ENCODE measurements around the gene MBOAT1.

MBOAT1 gene

GRCh38 chr6:20109526-20109925 lies 102.7 kb downstream of the MBOAT1 start:
- no peak for TF ChIP-seq ZNF274 (IDR thresholded peaks at IDR 0.05; ENCODE audit: low read depth, low read length)
- no peak overlapping the region for H3K4me3 ChIP-seq (ENCODE audit: low read length)

DNA sequence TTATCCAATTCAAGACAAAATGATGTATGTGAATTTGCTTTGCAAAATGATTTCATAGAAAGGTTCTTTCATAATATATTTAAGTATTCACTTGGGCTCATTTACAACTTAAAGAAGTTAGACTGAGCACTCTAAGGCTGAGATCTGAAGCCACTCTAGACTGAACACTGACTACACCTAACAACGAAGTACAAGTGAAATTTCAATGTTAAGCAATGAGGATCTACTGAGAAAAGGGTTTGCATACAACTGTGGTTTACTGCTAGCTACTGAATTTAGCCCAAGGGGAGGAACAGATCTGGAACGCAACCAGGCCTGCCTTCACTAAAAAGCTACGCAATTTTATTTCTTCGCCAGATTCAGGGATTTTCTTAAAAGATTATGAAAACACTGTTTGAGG lies 106.4 kb downstream of the MBOAT1 start:
- H3K4me3 ChIP-seq (ENCODE audit: low read length) = no peak overlapping the region
- TF ChIP-seq ZNF274 (IDR thresholded peaks at IDR 0.05; ENCODE audit: low read depth, low read length) = no peak

- no peak for TF ChIP-seq ZNF274 (IDR thresholded peaks at IDR 0.05; ENCODE audit: low read depth, low read length)
These were observed 107.6 kb downstream of the MBOAT1 start for GRCh38 chr6:20104696-20105095.

DNA sequence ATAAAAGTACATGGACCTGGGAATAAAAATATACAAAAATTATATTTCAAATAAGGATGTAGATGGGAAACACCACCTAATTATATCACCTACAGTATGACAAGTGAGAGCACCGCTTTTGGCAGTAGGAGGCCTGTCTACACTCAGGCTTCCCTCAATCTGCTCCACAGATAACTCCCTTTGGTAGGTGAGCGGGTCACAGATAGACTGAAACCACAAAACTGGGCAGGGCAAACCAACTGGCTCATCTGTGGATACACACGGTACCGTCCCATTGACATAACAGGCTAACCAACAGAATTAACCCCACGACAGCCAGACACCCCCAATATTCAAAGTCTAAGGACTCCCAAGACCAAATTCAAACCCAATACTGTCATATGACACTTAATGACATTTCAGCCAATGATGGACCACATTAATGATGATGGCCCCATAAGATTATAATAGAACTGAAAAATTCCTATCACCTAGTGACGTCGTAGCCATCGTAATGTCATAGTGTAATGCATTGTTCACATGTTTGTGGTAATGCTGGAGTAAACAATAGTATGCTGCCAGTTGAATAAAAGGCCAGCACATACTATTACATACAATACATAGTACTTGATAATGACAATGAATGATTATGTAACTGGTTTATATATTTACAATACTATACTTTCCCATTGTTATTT lies 109.7 kb downstream of the MBOAT1 start:
- no peak for TF ChIP-seq ZNF274 (IDR thresholded peaks at IDR 0.05; ENCODE audit: low read depth, low read length)

More at GRCh38 chr6:20104696-20105095, 107.6 kb downstream of the MBOAT1 start:
- H3K4me3 ChIP-seq (ENCODE audit: low read length) = no peak overlapping the region

DNA sequence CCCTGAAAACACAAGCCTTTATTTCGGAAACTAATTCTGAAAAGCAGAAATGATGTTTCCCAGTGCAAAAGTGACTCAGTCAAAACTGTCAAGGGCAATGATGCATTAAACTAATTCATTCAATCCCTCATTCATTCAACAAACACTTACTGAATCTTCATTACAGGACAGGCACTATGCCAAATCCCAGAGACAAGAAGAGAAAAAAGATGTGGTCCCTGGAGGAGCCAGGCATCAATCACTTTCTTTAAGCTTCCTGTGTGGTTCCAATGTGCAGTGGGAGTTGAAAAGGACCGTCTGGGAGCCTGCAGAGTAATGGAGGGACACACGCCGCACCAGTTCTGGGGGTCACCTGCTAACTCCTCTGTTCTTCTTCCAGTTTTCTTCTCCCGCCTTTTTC lies 113.1 kb downstream of the MBOAT1 start:
- TF ChIP-seq ZNF274 (IDR thresholded peaks at IDR 0.05; ENCODE audit: low read depth, low read length) = no peak
- no peak overlapping the region for H3K4me3 ChIP-seq (ENCODE audit: low read length)

More for the DNA sequence above, 109.7 kb downstream of the MBOAT1 start:
- no peak overlapping the region for H3K4me3 ChIP-seq (ENCODE audit: low read length)

GRCh38 chr6:20098267-20098876 lies 113.9 kb downstream of the MBOAT1 start:
- TF ChIP-seq ZNF274 (IDR thresholded peaks at IDR 0.05; ENCODE audit: low read depth, low read length) = no peak
- H3K4me3 ChIP-seq (ENCODE audit: low read length) = no peak overlapping the region

DNA sequence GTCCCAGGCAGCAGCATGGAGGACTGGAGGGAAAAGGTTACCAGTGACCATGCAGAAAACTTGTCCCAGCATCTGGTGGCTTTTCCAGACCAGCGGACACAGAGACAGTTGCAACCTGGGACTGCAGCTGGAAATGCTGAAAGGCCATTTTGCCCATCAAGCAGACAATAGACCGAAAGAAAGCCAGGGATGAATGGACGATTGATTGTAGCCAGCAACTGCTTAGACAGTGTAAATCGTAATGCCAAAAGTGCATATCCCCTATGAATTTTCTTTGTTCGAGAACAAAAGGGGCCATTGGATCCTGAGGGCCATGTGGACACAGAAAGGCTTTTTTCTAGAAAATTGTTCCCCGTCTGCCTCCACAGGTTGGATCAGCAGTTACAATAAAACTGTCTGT lies 115.7 kb downstream of the MBOAT1 start:
- no peak overlapping the region for H3K4me3 ChIP-seq (ENCODE audit: low read length)
- TF ChIP-seq ZNF274 (IDR thresholded peaks at IDR 0.05; ENCODE audit: low read depth, low read length) = no peak

GRCh38 chr6:20095436-20095835 lies 116.8 kb downstream of the MBOAT1 start:
- TF ChIP-seq ZNF274 (IDR thresholded peaks at IDR 0.05; ENCODE audit: low read depth, low read length) = no peak
- H3K4me3 ChIP-seq (ENCODE audit: low read length) = no peak overlapping the region

- no peak for TF ChIP-seq ZNF274 (IDR thresholded peaks at IDR 0.05; ENCODE audit: low read depth, low read length)
- H3K4me3 ChIP-seq (ENCODE audit: low read length) = no peak overlapping the region
These were observed 120.2 kb downstream of the MBOAT1 start for GRCh38 chr6:20092071-20092566.

DNA sequence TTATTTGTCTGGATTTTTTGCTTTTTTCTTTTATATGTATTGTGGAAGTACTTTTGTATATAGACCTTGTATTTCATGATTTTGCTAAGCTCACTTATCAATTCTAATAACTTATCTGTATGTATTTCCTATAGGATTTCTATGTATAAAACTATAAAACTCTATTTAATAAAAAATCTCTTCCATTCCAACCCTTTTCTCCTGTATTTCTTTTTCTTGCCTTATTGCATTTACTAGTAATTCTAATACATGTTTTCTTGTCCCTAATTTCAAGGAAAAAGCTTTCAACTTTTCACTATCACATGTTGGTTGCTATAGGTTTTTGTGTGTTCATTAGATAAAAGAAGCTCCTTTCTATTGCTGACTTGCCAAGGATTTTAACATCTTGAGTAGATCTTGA lies 125.3 kb downstream of the MBOAT1 start:
- TF ChIP-seq ZNF274 (IDR thresholded peaks at IDR 0.05; ENCODE audit: low read depth, low read length) = no peak
- no peak overlapping the region for H3K4me3 ChIP-seq (ENCODE audit: low read length)

- no peak overlapping the region for H3K4me3 ChIP-seq (ENCODE audit: low read length)
- TF ChIP-seq ZNF274 (IDR thresholded peaks at IDR 0.05; ENCODE audit: low read depth, low read length) = no peak
These were observed 126.5 kb downstream of the MBOAT1 start for GRCh38 chr6:20085817-20086216.

DNA sequence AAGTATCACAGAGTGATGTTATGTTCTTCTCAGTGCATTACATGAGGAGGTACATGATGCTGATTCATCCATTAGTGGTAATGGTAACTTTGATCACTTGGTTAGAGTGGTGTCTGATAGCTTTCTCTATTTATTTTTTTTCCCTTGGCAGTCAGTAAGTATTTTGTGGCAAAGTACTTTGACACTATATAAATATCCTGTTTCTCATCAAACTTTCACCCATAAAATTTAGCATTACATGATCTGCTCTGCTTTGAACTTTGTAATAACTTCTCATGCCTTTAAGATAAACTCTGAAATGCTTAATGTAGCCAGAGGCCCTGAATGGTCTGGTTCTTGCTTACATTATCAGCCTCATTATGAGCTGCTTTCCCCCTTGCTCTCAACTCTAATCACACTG lies 127.9 kb downstream of the MBOAT1 start:
- TF ChIP-seq ZNF274 (IDR thresholded peaks at IDR 0.05; ENCODE audit: low read depth, low read length) = no peak
- no peak overlapping the region for H3K4me3 ChIP-seq (ENCODE audit: low read length)

DNA sequence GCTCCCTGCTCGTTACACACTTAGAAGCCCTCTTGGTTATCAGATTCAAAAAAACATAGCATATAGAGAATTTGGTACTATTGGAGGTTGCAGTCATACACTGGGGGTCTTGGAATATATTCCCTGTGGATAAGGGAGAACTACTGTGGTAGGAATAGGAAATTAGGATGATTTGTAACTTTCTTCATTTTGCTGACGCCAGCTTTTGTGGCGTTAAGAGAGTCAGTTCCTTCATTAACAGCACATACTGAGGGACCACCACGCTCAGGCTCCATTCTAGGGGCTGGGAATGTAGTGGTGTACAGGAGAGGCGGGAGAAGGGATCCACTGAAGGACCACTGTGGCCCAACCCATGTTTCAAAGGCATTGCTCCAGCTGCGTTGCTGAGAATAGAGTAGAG lies 140.3 kb downstream of the MBOAT1 start:
- no peak for TF ChIP-seq ZNF274 (IDR thresholded peaks at IDR 0.05; ENCODE audit: low read depth, low read length)
- no peak overlapping the region for H3K4me3 ChIP-seq (ENCODE audit: low read length)

DNA sequence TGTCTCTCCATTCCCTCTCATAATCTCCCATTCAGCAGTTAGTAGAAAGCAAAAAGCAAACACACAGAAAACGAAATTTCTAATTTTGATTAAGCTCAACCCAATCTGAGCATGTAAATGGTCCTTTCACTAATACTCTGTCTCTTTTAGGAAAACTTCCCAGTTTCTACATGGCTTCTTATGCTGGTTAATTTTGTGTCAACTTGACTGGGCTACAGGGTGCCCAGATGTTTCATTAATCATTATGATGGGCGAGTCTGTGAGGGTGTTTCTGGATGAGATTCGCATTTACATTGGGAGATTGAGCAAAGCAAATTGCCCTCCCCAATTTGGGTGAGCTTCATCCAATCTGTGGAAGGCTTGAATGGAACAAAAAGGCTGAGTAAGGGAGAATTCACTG lies 142.2 kb downstream of the MBOAT1 start:
- H3K4me3 ChIP-seq (ENCODE audit: low read length) = no peak overlapping the region
- TF ChIP-seq ZNF274 (IDR thresholded peaks at IDR 0.05; ENCODE audit: low read depth, low read length) = no peak

- TF ChIP-seq ZNF274 (IDR thresholded peaks at IDR 0.05; ENCODE audit: low read depth, low read length) = no peak
- no peak overlapping the region for H3K4me3 ChIP-seq (ENCODE audit: low read length)
These were observed 143.2 kb downstream of the MBOAT1 start for GRCh38 chr6:20069021-20069522.
